ENCODE data around the gene STAM.
"Not testable (repeated sequence)": the region's sequence is repeated elsewhere in the genome, so short reads cannot be mapped to it uniquely, and the experiment has no call there.

STAM gene

GRCh38 chr10:17674566-17674965 is 30.6 kb downstream of the STAM start:
- no peak for DNase-seq (ENCODE audit: low read depth in 2 of 2, low spot score in 1 of 2)

DNA sequence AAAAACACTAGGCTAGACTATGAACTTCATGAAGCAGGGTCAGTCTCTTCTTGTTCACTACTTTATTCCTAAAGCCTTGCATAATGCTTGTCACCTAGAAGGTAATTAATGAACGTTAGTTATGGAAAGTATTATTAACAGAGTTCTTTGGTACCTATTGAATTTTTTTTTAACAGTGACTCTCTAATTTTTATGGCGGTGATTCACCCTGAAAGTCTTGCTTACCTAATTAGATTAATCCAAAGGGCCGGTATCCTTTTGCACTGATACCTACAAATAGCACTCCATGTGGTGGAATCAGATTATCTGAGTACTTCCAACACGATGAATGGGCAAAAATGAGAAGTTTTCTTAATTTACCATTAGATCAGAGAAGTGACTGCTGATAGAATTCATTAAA is 31.7 kb downstream of the STAM start:
- DNase-seq (ENCODE audit: low read depth in 2 of 2, low spot score in 1 of 2), result no peak

- DNase-seq (ENCODE audit: low read depth in 2 of 2, low spot score in 1 of 2), result no peak
Measured at GRCh38 chr10:17676919-17677318, 33.0 kb downstream of the STAM start.

DNA sequence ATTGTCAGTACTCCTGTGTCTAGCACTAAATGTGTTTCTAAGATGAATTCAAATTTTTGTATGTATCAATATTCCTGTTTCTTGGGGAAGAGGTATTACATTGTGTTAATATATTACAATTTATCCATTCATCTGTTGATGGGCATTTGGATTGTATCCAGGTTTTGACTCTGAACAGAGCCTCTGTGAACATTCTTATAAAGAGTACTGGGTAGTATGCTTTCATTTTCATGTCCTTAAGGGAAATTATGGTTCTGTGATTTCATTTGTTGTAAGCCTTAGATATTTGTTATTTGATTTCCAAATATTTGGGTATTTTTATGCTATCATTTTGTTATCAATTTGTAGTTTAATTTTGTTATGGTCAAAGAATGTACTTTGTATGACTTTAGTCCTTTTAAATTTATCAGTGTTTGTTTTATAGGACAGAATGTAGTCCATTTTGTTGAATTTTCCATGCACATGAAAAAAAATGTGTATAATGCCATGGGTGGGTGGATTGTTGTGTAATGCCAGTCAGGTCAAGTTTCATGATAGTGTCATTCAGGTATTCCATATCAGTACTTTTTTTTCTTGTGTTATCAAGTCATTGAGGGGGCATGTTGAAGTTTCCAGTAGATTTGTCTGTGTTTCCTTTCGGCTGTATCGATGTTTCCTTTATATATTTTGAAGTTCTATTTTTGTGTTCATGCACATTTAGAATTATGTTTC is 38.4 kb downstream of the STAM start:
- DNase-seq (ENCODE audit: low read depth in 2 of 2, low spot score in 1 of 2), result no peak

DNA sequence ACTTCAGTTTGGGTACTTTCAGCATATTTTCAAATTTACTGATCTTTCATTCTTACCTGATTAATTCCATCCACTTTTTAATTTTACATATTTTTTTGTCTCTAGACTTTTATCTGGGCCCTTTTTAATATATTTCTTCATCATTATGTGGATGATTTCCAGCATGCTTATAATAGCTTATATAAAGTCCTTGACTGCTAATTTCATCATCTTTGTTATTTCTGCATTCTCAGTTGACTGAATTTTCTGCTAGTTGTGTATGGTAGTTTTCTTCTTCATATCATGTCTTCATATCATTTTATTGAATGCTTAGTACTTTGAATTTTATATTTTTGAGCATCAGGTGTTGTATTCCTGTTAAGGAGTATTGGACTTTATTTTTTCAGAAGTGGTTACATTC is 39.6 kb downstream of the STAM start:
- no peak for DNase-seq (ENCODE audit: low read depth in 2 of 2, low spot score in 1 of 2)

GRCh38 chr10:17684537-17684936 is 40.6 kb downstream of the STAM start:
- DNase-seq (ENCODE audit: low read depth in 2 of 2, low spot score in 1 of 2), result no peak

DNA sequence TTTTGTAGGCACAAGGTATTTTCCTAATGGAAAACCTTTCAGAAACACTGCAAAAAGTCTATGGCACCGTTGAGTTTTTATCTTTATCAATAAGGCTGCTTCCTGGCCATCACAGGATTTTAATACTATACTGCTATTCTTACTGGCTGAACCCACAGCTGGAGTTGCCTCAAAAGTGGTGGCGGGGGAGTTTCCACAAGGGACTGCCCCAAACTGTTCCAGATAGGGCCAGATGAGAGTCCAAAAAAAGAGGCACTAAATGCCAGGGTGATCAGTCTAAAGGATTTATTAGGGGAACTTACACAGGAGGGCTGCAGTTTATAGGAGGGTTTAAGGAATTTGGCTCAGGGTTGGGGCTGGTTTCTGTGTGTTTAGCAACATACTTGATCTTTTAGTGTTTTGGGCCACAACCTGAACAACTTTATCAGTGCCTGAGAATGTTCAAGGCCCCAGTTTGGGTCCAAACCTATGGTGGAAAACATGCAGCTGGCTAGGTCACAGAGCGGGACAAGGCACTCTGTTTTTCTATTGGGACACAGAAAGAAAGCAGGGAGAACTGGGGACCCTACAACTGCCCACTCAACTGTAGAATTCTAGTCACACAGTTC is 41.4 kb downstream of the STAM start:
- DNase-seq (ENCODE audit: low read depth in 2 of 2, low spot score in 1 of 2), result no peak

GRCh38 chr10:17687117-17687831 is 43.3 kb downstream of the STAM start:
- no peak for DNase-seq (ENCODE audit: low read depth in 2 of 2, low spot score in 1 of 2)

GRCh38 chr10:17689137-17689536 is 45.2 kb downstream of the STAM start:
- DNase-seq (ENCODE audit: low read depth in 2 of 2, low spot score in 1 of 2), result no peak

- no peak for DNase-seq (ENCODE audit: low read depth in 2 of 2, low spot score in 1 of 2)
Measured at GRCh38 chr10:17693009-17693408, 49.1 kb downstream of the STAM start.

GRCh38 chr10:17698696-17699095 is 54.7 kb downstream of the STAM start:
- DNase-seq (ENCODE audit: low read depth in 2 of 2, low spot score in 1 of 2), result no peak

GRCh38 chr10:17701301-17701700 is 57.4 kb downstream of the STAM start:
- no peak for DNase-seq (ENCODE audit: low read depth in 2 of 2, low spot score in 1 of 2)

DNA sequence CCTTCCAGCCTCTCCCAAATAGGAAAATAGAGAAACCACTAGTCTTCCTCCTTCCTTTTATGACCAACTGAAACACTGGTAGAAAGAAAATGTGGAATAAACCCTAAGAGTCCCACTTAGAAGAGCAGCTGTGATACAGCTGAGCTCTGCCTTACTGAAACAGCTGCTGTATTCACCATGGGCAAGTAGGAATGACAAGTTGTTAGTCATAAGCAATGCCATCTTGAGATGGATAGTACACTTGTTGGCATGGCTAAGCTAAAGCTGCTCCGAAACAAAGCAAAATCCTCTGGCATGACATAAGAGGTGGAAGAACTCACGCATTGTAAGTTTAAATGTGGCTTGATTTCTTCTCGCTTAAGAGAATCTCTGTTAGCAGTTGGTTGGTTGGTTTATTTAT is 59.8 kb downstream of the STAM start:
- DNase-seq (ENCODE audit: low read depth in 2 of 2, low spot score in 1 of 2), result no peak

- no peak for DNase-seq (ENCODE audit: low read depth in 2 of 2, low spot score in 1 of 2)
Measured at GRCh38 chr10:17708821-17709220, 64.9 kb downstream of the STAM start.

- no peak for DNase-seq (ENCODE audit: low read depth in 2 of 2, low spot score in 1 of 2)
Measured at GRCh38 chr10:17709492-17709891, 65.5 kb downstream of the STAM start.

GRCh38 chr10:17710181-17710580 is 66.2 kb downstream of the STAM start:
- DNase-seq (ENCODE audit: low read depth in 2 of 2, low spot score in 1 of 2), result no peak

GRCh38 chr10:17712053-17712452 is 68.1 kb downstream of the STAM start:
- DNase-seq (ENCODE audit: low read depth in 2 of 2, low spot score in 1 of 2), result no peak

- no peak for DNase-seq (ENCODE audit: low read depth in 2 of 2, low spot score in 1 of 2)
Measured at GRCh38 chr10:17712717-17713471, 68.9 kb downstream of the STAM start.

DNA sequence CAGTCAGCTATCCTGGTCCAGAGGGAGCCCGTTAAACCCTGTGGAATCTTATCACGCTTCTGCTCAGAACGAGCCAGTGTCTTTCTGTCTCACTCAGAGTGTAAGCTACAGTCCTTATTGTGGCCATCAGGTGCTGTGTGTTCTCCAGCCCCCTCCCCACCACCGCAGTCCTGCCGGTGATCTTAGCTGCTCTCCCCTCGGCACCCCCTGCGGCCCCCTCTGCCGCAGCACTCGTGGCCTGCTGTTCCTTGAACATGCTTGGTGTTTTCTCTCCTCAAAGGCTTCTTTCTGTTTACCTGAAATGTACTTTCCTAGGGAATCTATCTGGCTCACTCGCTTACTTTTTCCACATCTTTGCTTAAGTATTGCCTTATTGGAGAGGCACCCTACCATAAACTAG is 69.8 kb downstream of the STAM start:
- no peak for DNase-seq (ENCODE audit: low read depth in 2 of 2, low spot score in 1 of 2)

DNA sequence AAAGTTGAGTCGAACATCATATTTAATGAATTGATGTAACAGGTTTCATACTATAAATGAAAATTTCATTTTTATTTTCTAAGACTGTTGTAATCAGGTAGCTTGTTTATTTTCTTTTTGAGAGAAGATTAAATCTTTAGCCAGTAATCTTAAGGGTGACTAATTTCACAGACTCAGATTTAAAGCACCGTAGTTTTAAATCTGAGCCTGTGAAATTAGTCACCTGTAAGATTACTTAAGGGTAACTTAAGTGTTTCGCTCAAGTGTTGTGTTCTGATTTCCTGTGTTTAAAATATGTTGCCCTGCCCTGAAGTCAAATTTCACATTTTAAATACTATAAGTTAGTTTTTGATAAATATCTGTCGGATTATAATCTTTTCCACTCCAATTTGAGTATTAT is 72.2 kb downstream of the STAM start:
- DNase-seq (ENCODE audit: low read depth in 2 of 2, low spot score in 1 of 2), result no peak

DNA sequence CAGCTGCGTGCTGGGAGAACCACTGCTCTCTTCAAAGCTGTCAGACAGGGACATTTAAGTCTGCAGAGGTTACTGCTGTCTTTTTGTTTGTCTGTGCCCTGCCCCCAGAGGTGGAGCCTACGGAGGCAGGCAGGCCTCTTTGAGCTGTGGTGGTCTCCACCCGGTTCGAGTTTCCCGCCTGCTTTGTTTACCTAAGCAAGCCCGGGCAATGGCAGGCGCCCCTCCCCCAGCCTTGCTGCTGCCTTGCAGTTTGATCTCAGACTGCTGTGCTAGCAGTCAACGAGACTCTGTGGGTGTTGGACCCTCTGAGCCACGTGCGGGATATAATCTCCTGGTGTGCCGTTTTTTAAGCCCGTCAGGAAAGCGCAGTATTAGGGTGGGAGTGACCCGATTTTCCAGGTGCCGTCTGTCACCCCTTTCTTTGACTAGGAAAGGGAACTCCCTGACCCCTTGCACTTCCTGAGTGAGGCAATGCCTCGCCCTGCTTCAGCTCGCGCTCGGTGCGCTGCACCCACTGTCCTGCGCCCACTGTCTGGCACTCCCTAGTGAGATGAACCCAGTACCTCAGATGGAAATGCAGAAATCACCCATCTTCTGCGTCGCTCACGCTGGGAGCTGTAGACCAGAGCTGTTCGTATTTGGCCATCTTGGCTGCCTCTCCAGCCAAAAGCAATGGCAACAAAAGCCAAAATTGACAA is 78.5 kb downstream of the STAM start:
- not testable (repeated sequence) for DNase-seq (ENCODE audit: low read depth in 2 of 2, low spot score in 1 of 2)
